Measurements from ENCODE around the gene SHH.

Gene SHH

DNA sequence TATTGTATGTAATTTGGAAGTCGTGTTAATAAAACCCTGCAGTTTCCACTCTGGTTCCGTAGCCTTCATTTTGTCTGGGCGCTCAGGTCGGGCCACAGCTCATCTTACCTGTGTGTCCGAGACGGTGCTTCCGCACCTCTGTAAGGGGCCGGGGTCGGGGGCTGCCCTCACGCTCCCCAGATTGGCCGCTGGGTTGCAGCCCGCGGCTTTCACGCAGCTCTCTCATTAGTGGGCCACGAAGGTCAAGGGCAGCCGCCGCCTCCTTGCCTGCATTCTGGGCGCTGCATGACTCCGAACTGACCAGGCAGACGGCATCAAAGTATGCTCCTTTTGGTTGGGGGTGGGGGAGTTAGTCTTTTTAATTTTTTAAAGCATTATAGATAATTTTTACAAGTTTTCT is 30.8 kb downstream of the SHH start:
- Mint-ChIP-seq H3K27ac (peak overlapping the region in 1 of 2 donors; percentile 19), H3K4me1 (no peaks in the 10 kb centered on the region), H3K4me3 (no peak overlapping the region), H3K27me3 (peaks cover 5% of the 10 kb centered on the region), H3K9me3 (no peaks in the 10 kb centered on the region)
- DNase-seq (no peak), ATAC-seq (no peak)

- Mint-ChIP-seq H3K27ac (no peak overlapping the region), H3K4me3 (peak overlapping the region in 1 of 2 donors; percentile 21), H3K9me3 (no peaks in the 10 kb centered on the region)
These were observed 31.4 kb downstream of the SHH start for GRCh38 chr7:155780884-155781283.

DNA sequence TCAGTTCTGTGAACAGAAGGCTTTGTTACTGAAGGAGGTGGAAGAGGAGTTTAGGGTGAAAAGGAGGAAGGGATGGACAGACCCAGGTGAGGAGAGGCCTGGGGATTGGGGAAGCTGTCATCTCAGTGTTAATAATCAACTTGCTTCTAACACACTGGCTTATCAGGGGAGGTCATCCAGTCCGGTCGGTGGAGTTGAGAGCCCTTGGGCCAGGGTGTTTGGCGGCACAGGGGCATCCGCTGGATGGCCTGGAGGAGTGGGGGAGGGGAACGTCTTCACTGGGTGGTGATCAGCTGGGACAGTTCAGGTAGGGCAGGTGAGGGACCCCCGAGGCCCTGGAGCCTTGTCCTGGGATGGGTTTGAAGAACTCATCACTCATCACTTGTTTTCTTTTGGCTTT is 33.9 kb downstream of the SHH start:
- Mint-ChIP-seq H3K4me3 (no peak overlapping the region), H3K9me3 (no peaks in the 10 kb centered on the region), H3K27ac (peak overlapping the region in 1 of 2 donors; percentile 31), H3K4me1 (no peaks in the 10 kb centered on the region), H3K27me3 (no peaks in the 10 kb centered on the region)
- no peak for DNase-seq
- no peak for ATAC-seq

More at GRCh38 chr7:155780884-155781283, 31.4 kb downstream of the SHH start:
- ATAC-seq (no peak), DNase-seq (no peak)
- Mint-ChIP-seq H3K27me3 (no peaks in the 10 kb centered on the region), H3K4me1 (no peaks in the 10 kb centered on the region)

DNA sequence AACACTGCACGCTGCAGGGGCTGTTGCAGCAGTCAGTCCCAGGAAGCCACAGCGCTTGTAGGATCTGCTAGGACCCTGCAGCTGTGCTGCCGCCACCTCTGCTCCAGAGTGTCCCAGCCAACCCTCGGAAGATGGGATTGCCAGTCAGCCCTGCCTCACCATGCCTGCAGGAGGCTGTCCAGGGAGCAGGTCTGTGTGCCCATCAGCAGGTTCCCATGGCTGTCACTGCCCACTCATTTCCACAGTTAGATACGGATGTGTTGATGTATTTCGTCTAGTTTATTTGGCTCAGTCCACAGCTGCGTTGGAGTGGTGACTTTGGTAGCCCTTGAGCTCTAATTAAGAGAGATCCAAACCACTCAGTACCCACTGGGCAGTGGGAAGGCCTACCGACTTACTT is 35.7 kb downstream of the SHH start:
- H3K27me3 Mint-ChIP-seq, result no peaks in the 10 kb centered on the region
- ATAC-seq, result no peak
- H3K9me3 Mint-ChIP-seq, result no peaks in the 10 kb centered on the region
- DNase-seq, result no peak
- no peak overlapping the region for H3K4me3 Mint-ChIP-seq
- no peaks in the 10 kb centered on the region for H3K4me1 Mint-ChIP-seq
- no peak overlapping the region for H3K27ac Mint-ChIP-seq

- Mint-ChIP-seq H3K4me1 (peaks cover 4% of the 10 kb centered on the region), H3K27ac (no peak overlapping the region), H3K4me3 (no peak overlapping the region), H3K9me3 (no peaks in the 10 kb centered on the region), H3K27me3 (no peaks in the 10 kb centered on the region)
- ATAC-seq (no peak), DNase-seq (no peak)
These were observed 36.6 kb downstream of the SHH start for GRCh38 chr7:155775691-155776090.

DNA sequence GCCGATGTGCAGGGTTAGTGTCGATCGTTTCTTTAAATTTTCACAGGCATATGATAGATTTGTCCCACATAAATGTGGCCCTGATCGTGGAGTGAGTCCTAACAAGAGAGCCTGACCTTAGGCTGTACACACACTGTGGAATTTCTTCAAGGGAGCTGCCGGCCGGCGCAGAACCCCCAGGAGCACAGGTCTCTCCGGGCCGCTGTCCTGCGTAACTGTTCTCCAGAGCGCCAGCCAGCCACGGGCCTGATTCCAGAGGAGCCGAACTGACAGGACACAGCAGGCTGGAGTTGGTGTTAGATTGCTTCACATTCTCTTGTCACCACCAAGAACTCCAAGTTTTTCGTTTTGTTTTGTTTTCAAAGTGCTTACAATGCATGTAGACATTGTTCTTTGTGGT is 37.3 kb downstream of the SHH start:
- Mint-ChIP-seq H3K4me3 (no peak overlapping the region), H3K27ac (no peak overlapping the region), H3K9me3 (no peaks in the 10 kb centered on the region), H3K4me1 (peaks cover 4% of the 10 kb centered on the region), H3K27me3 (no peaks in the 10 kb centered on the region)
- no peak for ATAC-seq
- no peak for DNase-seq

DNA sequence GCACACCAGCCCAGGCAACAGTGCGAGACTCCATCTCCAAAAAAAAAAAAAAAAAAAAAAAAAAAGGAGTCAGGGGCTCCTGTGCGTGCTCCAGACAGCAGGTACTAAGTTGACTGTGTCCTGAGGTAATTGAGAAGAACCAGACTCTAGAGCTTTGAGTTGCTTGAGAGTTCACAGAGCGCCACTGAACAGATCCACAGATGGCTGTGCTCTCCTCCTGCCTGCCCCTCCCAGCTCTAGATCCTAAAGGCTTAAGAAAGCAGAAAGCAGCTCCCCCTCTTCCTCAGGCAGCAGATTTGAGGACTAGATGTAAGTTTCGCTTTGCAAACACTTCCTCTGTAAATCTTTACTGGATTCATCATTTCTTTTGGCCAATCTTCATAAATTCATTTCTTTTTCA is 38.7 kb downstream of the SHH start:
- ATAC-seq (no peak), DNase-seq (no peak)
- Mint-ChIP-seq H3K27me3 (no peaks in the 10 kb centered on the region), H3K4me3 (no peak overlapping the region), H3K4me1 (peaks cover 4% of the 10 kb centered on the region), H3K9me3 (no peaks in the 10 kb centered on the region), H3K27ac (no peak overlapping the region)

DNA sequence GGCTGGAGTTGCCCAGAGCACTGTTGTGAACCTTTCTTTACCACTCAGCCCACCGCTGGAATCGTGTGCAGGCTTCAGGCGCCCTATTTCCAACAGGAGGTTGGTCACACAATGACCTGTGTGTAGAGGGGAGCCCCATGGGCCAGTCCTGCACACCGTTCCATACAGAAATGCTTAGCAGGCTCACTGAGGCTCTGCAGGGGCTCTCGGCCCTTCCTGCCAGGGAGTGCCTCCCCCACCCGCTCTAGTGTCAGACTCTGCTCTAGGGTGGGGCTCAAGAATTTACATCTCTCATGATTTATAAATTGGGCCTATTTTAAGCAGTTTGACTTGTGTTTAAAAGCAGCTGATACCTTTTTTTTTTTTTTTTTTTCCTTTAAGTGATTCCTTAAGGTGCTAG is 42.0 kb downstream of the SHH start:
- ATAC-seq (no peak), DNase-seq (no peak)
- no peaks in the 10 kb centered on the region for H3K27me3 Mint-ChIP-seq
- H3K4me3 Mint-ChIP-seq, result no peak overlapping the region
- peaks cover 23% of the 10 kb centered on the region for H3K4me1 Mint-ChIP-seq
- H3K9me3 Mint-ChIP-seq, result no peaks in the 10 kb centered on the region
- H3K27ac Mint-ChIP-seq, result no peak overlapping the region

- Mint-ChIP-seq H3K4me3 (no peak overlapping the region), H3K27ac (peak overlapping the region in 1 of 2 donors; percentile 53), H3K4me1 (peaks cover 28% of the 10 kb centered on the region), H3K27me3 (no peaks in the 10 kb centered on the region), H3K9me3 (no peaks in the 10 kb centered on the region)
- ATAC-seq (no peak), DNase-seq (no peak)
These were observed 42.6 kb downstream of the SHH start for GRCh38 chr7:155769701-155770100.

DNA sequence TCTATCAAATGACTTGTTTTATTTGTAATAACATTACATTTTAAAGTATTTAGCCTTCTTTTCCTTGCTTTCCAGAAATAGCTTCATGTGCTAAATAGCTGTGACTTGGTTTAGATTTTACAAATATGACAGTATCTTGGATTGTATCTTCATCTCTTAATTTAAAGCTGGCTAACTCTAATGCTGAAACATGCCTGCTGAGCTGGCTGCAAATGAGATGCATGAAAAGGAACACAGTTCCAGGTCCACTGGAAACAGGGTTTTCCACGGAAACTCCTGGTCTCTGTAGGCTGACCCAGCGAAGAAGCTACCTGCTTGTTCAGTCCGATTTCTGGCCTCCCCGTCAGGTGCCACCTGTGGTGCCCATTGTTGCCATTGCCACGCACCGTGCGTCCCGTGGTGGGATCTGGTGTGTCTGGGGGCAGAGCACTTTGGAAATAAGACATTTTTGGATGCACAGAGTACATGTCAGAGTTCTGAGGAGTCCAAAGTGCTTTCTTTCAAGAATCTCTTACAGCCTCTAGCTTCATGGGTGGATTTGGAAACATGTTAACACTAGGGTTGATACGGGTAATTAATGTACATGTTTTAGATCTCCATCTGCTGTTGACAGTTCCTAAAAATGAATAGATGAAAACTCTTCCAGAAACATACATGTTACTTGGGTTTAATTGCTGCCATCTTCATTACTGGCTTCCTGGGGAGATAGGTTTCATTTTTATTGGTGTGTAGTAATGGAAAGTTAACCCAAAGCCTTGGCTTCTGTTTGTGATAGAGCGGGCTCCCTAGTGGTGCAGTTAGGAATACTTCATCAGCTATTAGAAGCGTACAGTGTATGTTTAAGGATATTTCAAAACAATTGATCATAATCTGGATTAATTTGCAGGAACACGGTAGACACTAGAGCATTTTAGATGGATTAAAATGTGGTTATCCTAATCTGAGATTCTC is 45.0 kb downstream of the SHH start:
- Mint-ChIP-seq H3K27me3 (no peaks in the 10 kb centered on the region), H3K4me3 (no peak overlapping the region), H3K27ac (peak overlapping the region in 1 of 2 donors; percentile 20), H3K4me1 (peaks cover 53% of the 10 kb centered on the region), H3K9me3 (no peaks in the 10 kb centered on the region)
- ATAC-seq, result no peak
- DNase-seq, result no peak

- H3K27ac Mint-ChIP-seq, result no peak overlapping the region
- no peak for DNase-seq
- no peaks in the 10 kb centered on the region for H3K27me3 Mint-ChIP-seq
- H3K4me3 Mint-ChIP-seq, result no peak overlapping the region
- ATAC-seq, result no peak
- peaks cover 61% of the 10 kb centered on the region for H3K4me1 Mint-ChIP-seq
- H3K9me3 Mint-ChIP-seq, result no peaks in the 10 kb centered on the region
These were observed 45.9 kb downstream of the SHH start for GRCh38 chr7:155766386-155766785.

- ATAC-seq (no peak), DNase-seq (no peak)
- Mint-ChIP-seq H3K27me3 (no peaks in the 10 kb centered on the region), H3K27ac (no peak overlapping the region), H3K4me1 (peaks cover 66% of the 10 kb centered on the region), H3K9me3 (no peaks in the 10 kb centered on the region), H3K4me3 (no peak overlapping the region)
These were observed 46.8 kb downstream of the SHH start for GRCh38 chr7:155765458-155765857.

DNA sequence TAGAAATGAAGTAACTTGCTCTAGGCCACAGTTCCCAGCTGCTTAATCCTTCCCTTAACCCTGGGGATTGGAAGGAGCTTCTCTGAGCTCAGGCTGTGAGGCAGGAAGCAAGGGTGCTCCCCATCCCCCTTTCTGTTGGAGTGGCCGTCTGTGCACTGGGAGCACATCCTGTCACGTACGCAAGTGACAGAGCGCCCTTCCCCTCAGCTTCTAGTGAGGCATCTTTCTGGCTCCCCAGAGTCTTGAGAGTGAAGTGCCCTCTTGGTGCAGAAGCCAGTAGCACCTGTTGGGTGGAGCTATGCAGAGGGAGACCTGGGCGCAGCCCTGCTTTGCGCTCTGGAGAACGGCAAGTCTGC is 47.8 kb downstream of the SHH start:
- Mint-ChIP-seq H3K27me3 (no peaks in the 10 kb centered on the region), H3K4me1 (peaks cover 71% of the 10 kb centered on the region), H3K27ac (peak overlapping the region; percentile 30 to 94), H3K9me3 (no peaks in the 10 kb centered on the region), H3K4me3 (peak overlapping the region; percentile 72 to 74)
- DNase-seq (peak; percentile 34 to 53), ATAC-seq (peak; percentile 70)

GRCh38 chr7:155763691-155764437 is 48.4 kb downstream of the SHH start:
- H3K4me1 Mint-ChIP-seq, result peaks cover 71% of the 10 kb centered on the region
- DNase-seq, result peak; percentile 54 to 74
- peak overlapping the region; percentile 74 to 94 for H3K27ac Mint-ChIP-seq
- peak overlapping the region; percentile 72 to 74 for H3K4me3 Mint-ChIP-seq
- ATAC-seq, result peak; percentile 90
- H3K9me3 Mint-ChIP-seq, result no peaks in the 10 kb centered on the region
- H3K27me3 Mint-ChIP-seq, result no peaks in the 10 kb centered on the region

- Mint-ChIP-seq H3K4me3 (peak overlapping the region; percentile 72 to 74), H3K4me1 (peaks cover 69% of the 10 kb centered on the region), H3K27me3 (no peaks in the 10 kb centered on the region), H3K9me3 (no peaks in the 10 kb centered on the region), H3K27ac (peak overlapping the region in 1 of 2 donors; percentile 4)
- ATAC-seq, result no peak
- DNase-seq, result no peak
These were observed 49.1 kb downstream of the SHH start for GRCh38 chr7:155763122-155763521.

- H3K4me3 Mint-ChIP-seq, result peak overlapping the region; percentile 72 to 74
- H3K27me3 Mint-ChIP-seq, result no peaks in the 10 kb centered on the region
- ATAC-seq (no peak), DNase-seq (no peak)
- peaks cover 64% of the 10 kb centered on the region for H3K4me1 Mint-ChIP-seq
- no peaks in the 10 kb centered on the region for H3K9me3 Mint-ChIP-seq
- H3K27ac Mint-ChIP-seq, result no peak overlapping the region
These were observed 49.6 kb downstream of the SHH start for GRCh38 chr7:155762655-155763054.

Data from stimulated activated naive CD8-positive, alpha-beta T cell treated with anti-CD3 and anti-CD28 coated beads, Interleukin-15, amount 100 ng/mL, for 72 hours (primary cell).